Thoracic aorta (tissue), 2 donors: ENCODE results near the gene HNMT. TPM values are rescaled to one million over a fixed set of nuclear protein-coding genes. Genes with fewer than 3 reads are reported as not detected.

Source experiments
- ATAC-seq: fragments of 150-250 bp; one replicate; pipeline ENCODE4 v1.8.0; 2017; ENCODE audit warnings: low read depth; ENCODE audit not compliant: insufficient number of reproducible peaks, low FRiP score
- DNase-seq: peaks from one replicate; pipeline ENCODE4 v3.0.0-alpha.2; 2020; ENCODE audit warnings: low spot score
- H3K27ac ChIP-seq, 2 donors: fragments of 200-600 bp; sonication (generic); 1 replicate in 1 of 2; 2 replicates in 1 of 2; pipeline ENCODE4 v1.5.1; 2016; ENCODE audit warnings: mild to moderate bottlenecking in 2 of 2, moderate library complexity in 2 of 2
- H3K27me3 ChIP-seq: fragments of 200-600 bp; sonication (generic); replicated peaks from 2 replicates; pipeline ENCODE4 v1.6.0; 2016; ENCODE audit warnings: mild to moderate bottlenecking; ENCODE audit not compliant: insufficient read depth
- H3K36me3 ChIP-seq: fragments of 200-600 bp; sonication (generic); one replicate; pipeline ENCODE4 v1.5.1; 2016
- H3K4me1 ChIP-seq, 2 donors: fragments of 200-600 bp; sonication (generic); 1 replicate in 1 of 2; 2 replicates in 1 of 2; pipeline versions ENCODE4 v1.5.1 to v1.6.0; 2016; ENCODE audit warnings: low read depth in 2 of 2, mild to moderate bottlenecking in 1 of 2; ENCODE audit not compliant: control insufficient read depth in 1 of 2
- H3K4me3 ChIP-seq: fragments of 200-600 bp; sonication (generic); 2 replicates; pipeline ENCODE4 v1.5.1; 2016; ENCODE audit warnings: mild to moderate bottlenecking
- H3K9me3 ChIP-seq: fragments of 200-600 bp; sonication (generic); 2 replicates; pipeline ENCODE4 v1.5.1; 2016
- total RNA-seq, 2 donors: library from RNA; depleted of rRNA; stranded (reverse); fragments of >200 nt; gene quantifications; one replicate each; pipeline versions ENCODE4 v1.1.0 to v1.2.3, GENCODE V29; 2016
- TF ChIP-seq, protein P1 (sequence below): fragments of 200-600 bp; sonication (generic); IDR thresholded peaks from one replicate; pipeline ENCODE4 v1.5.1; 2019; ENCODE audit warnings: antibody characterized with exemption

Gene HNMT
- total RNA-seq, 2 donors from 2014 or later = 57.0 to 67.2 TPM

DNA sequence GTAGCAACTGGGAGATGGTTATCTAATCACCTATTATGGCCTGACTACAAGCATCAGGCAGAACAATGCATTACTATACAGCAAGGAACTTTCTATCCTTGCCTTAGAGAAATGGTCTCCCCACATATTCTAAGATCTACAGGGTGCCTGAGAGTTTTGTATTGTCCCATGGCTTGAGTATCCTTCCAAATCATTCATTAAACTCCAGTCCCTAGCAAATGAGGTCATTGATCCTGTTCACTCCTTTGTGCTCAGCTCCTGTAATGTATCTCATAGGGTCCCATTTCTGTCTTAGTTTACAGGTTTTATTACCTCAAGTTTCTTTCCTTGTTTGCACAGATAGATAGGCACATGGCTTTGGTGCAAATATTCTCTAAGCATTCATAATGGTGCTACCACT is 9.0 kb downstream of the HNMT start:
- Histone ChIP-seq H3K27me3 (no peaks in the 10 kb centered on the region), H3K9me3 (no peaks in the 10 kb centered on the region), H3K36me3 (peaks cover 4% of the 10 kb centered on the region), H3K27ac (no peak overlapping the region), H3K4me3 (no peak overlapping the region), H3K4me1 (peaks cover 6 to 21% of the 10 kb centered on the region in 2 donors)
- no peak for ATAC-seq
- TF ChIP-seq, protein P1, sequence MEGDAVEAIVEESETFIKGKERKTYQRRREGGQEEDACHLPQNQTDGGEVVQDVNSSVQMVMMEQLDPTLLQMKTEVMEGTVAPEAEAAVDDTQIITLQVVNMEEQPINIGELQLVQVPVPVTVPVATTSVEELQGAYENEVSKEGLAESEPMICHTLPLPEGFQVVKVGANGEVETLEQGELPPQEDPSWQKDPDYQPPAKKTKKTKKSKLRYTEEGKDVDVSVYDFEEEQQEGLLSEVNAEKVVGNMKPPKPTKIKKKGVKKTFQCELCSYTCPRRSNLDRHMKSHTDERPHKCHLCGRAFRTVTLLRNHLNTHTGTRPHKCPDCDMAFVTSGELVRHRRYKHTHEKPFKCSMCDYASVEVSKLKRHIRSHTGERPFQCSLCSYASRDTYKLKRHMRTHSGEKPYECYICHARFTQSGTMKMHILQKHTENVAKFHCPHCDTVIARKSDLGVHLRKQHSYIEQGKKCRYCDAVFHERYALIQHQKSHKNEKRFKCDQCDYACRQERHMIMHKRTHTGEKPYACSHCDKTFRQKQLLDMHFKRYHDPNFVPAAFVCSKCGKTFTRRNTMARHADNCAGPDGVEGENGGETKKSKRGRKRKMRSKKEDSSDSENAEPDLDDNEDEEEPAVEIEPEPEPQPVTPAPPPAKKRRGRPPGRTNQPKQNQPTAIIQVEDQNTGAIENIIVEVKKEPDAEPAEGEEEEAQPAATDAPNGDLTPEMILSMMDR = no peak
- no peak for DNase-seq

DNA sequence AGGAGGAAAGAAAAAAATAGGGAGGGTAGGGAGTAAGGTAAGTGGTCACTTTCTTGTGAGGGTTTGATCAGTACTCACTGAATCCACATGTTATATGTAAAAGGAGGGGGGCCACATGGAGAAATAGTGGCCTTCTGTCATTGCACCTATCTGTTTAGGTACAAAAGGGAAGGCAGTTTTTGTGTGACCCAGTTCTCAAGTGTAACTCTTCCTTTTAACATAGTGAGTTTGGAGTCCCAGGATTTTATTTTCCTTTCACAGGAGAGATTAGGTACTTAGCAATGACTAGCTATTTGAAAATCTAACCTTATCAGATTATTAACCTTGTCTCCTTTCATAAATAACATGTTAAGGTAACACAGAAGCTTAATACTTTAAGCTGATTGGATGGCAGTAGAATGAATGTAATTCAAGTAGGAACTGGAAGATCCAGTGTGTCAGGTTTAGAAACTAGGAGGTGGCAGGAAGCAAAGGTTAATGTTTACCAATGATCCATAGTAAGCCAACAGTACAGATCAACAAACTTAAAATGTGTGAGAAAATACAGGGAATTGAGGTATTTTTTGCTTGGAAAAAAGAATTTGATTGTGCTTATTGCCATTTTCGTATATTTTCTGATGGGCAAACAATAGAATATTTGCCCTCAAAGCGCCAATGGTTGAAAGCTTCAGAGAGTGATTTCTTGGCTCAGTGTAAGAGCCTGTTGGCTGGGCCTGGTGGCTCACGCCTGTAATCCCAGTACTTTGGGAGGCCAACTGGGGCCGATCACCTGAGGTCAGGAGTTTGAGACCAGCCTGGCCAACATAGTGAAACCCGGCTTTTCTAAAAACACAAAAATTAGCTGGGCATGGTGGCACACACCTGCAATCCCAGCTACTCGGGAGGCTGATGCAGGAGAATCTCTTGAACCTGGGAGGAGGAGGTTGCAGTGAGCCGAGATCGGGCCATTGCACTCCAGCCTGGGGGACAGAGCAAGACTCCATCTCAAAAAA is 11.3 kb downstream of the HNMT start:
- Histone ChIP-seq H3K4me1 (peaks cover 5 to 9% of the 10 kb centered on the region in 2 donors), H3K9me3 (no peaks in the 10 kb centered on the region), H3K27ac (no peak overlapping the region), H3K27me3 (no peaks in the 10 kb centered on the region), H3K4me3 (no peak overlapping the region), H3K36me3 (peaks cover 4% of the 10 kb centered on the region)
- no peak for DNase-seq
- TF ChIP-seq, protein P1 = no peak
- no peak for ATAC-seq

DNA sequence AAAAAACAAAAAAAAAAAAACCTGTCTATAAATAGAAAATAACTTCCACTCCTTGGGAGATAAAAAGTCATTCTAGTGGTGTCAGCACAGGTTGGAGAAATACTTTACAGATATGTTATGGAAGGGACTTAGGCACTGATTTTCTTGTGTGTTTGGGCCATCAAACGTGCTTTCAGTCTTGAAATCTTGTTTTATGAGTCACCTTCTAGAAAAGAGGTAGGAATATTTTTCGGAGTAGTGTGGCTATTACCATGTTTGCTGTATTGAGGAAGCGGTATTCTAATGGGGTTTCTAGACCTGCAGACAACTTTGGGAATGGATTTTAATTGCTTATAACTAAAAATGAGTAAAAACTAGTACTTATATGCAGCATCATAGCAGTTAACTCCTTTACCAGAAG is 12.0 kb downstream of the HNMT start:
- H3K4me1 ChIP-seq = peaks cover 10 to 11% of the 10 kb centered on the region in 2 donors
- H3K36me3 ChIP-seq = peaks cover 3% of the 10 kb centered on the region
- no peak overlapping the region for H3K27ac ChIP-seq
- no peak for DNase-seq
- ATAC-seq = no peak
- H3K9me3 ChIP-seq = no peaks in the 10 kb centered on the region
- TF ChIP-seq, protein P1 = no peak
- no peaks in the 10 kb centered on the region for H3K27me3 ChIP-seq
- no peak overlapping the region for H3K4me3 ChIP-seq

DNA sequence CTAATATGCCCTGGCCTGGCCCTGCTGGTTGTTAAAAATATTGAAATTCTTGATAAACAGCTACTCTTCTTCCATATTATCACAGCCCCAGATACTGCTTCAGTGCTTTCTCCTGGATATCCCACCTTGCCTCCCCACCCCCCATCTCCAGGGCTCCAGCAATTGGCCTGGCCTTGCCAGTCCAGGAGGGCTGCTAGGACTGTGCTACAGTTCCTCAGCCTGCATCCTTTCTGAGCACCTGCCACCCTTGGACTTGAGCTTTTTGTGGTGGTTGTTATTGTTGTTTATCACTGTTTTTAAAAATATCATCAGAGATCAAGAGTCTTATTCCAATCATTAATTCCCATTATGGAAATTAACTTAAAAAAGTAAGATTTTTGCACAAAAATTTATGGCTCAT is 13.5 kb downstream of the HNMT start:
- Histone ChIP-seq H3K4me1 (peaks cover 10 to 11% of the 10 kb centered on the region in 2 donors), H3K27ac (no peak overlapping the region), H3K36me3 (no peaks in the 10 kb centered on the region), H3K27me3 (no peaks in the 10 kb centered on the region), H3K9me3 (no peaks in the 10 kb centered on the region), H3K4me3 (no peak overlapping the region)
- TF ChIP-seq, protein P1 = no peak
- DNase-seq = no peak
- ATAC-seq = no peak

DNA sequence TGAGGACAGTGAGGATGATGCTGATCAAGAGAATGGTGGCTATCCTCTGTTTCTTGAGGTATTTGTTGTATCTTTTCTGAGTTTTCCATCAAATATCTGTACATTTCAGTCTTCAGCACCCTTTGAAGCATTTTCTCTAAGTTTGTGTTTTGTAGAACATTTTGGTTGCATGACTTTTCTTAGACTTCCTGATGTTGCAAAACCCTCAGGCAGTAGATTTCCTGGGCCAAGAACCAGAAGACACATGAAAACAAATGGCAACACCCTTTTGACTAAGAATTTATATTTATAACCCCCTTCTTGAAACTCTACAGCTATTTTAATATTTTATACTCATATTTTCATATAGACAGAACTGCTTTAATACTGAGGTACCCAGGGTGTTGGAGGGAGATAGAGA is 16.2 kb downstream of the HNMT start:
- ATAC-seq (no peak), DNase-seq (no peak)
- no peaks in the 10 kb centered on the region for H3K36me3 ChIP-seq
- no peak overlapping the region for H3K4me3 ChIP-seq
- TF ChIP-seq, protein P1 = no peak
- H3K9me3 ChIP-seq = no peaks in the 10 kb centered on the region
- H3K4me1 ChIP-seq = peaks cover 10 to 11% of the 10 kb centered on the region in 2 donors
- H3K27me3 ChIP-seq = no peaks in the 10 kb centered on the region
- H3K27ac ChIP-seq = peak overlapping the region in 1 of 2 donors; percentile 26
